Measurements from ENCODE around the gene TGFBR2.

Gene TGFBR2

DNA sequence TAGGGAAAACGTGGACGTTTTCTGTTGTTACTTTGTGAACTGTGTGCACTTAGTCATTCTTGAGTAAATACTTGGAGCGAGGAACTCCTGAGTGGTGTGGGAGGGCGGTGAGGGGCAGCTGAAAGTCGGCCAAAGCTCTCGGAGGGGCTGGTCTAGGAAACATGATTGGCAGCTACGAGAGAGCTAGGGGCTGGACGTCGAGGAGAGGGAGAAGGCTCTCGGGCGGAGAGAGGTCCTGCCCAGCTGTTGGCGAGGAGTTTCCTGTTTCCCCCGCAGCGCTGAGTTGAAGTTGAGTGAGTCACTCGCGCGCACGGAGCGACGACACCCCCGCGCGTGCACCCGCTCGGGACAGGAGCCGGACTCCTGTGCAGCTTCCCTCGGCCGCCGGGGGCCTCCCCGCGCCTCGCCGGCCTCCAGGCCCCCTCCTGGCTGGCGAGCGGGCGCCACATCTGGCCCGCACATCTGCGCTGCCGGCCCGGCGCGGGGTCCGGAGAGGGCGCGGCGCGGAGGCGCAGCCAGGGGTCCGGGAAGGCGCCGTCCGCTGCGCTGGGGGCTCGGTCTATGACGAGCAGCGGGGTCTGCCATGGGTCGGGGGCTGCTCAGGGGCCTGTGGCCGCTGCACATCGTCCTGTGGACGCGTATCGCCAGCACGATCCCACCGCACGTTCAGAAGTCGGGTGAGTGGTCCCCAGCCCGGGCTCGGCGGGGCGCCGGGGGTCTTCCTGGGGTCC is at the start of gene TGFBR2:
TGFBR2 (plus strand) TSS at position 301 of the 731 bp plus-strand sequence; CDS start at position 584, 283 bp downstream.
- DNase-seq (ENCODE audit: insufficient read length, low spot score) (peak; percentile 86), FAIRE-seq (peak; percentile 96)

DNA sequence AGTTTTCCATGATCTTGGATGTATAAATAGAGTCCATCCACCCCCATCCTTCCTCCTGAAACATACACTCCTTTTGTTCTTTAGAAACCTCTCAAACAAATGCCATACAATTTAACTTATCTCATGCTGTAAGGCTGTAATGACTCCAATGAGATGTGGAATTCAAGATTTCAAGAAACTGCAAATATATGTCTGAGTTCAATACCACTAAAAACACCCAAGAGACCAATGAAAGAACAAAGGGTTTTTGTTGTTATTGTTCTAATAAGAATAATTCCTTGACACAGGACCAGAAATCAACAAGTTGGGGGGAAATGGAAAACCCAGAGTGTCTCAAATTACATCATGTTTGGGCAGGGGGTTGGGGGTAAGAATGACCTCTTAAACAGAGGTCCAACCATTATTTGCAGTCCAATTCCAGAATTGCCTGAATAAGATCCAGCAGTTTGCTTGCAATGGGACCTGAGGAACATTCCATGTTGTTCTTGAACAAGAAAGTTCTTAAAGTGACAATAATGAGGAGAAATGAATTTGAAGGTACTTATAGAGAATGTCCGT is 48.6 kb upstream of the TGFBR2 start:
- FAIRE-seq (no peak), DNase-seq (ENCODE audit: insufficient read length, low spot score) (no peak)

DNA sequence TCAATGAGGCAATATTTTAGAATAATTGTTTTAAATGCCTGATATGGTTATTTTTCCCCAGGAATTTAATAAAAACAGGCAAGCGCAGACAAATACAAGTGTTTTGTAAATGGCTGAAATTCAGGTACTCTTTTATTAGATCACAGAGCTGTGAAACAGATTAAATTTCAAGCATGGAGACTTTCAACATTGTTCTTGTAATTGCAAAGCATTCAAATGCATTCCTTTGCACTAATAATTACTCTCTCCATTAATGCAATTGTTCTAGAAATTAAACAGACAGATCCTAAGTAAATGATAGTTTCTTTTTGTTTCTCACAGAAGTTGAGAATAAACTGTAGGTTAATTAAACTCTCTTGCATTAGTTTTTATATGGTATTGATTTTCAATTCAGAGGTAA is 42.4 kb upstream of the TGFBR2 start:
- DNase-seq (ENCODE audit: insufficient read length, low spot score): no peak
- FAIRE-seq: no peak

DNA sequence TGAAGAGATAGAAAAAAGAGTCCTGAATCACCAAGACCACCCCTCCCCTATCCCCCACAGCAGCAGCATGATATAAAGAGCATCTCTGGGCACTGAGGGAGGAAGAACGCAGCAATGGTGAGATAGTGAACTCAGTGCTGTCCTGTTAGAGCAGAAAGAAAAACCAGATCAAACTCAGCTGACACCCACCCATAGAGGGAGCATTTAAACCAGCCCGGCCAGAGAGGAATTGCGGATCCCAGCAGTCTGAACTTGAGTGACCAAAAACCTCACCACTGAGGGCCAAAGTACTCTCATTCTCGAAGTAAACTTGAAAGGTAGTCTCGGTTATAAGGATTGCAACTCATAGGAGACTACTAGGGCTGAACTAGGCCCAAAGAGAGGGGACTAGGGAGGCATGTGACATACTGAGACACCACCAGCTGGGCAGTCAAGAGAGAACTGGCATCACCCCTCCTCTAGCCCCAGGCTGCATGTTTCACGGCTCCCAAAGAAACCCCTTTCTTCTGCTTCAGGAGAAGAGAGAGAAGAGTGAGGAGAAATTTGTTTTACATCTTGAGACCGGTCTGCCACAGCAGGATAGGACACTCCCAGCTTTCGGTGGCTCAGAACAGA is 39.2 kb upstream of the TGFBR2 start:
- DNase-seq (ENCODE audit: insufficient read length, low spot score): no peak
- FAIRE-seq: peak; percentile 48

DNA sequence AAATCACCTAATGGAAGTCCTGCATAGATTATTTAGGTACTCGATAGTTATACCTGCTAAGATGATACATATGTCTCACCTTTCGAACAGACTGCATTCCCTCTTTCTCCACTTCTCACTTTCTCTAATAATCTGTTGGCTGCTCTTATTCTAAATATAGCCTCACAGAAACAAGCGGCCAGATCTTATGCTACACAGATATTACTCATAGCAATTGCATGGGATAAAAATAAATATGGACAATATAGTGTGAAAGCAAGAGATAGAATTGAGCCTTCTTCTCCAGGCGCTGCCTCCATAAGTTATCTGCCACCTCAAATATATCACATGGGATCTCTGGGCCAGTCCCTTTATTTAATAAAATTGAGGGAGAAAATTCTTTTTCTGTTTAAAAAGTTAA is 29.5 kb upstream of the TGFBR2 start:
- DNase-seq (ENCODE audit: insufficient read length, low spot score) (no peak), FAIRE-seq (no peak)

DNA sequence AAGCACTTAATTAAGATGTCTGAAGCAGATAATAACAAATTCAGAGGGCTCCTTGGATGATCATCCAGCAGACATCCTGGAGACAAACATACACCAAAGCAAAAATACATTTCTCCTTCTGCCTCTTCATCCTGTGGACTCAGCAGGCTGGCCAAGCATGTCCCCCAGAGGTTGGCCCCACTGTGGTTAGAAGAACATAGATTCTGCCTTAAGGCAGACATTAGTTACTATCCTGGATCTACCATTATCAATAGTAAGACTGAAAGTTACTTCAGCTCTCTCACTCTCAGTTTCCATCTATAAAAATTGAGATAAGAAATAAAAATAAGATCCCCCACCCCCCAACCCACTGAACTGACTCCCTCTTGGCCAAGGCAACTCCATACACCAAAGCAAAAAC is 28.6 kb upstream of the TGFBR2 start:
- DNase-seq (ENCODE audit: insufficient read length, low spot score): no peak
- no peak for FAIRE-seq

DNA sequence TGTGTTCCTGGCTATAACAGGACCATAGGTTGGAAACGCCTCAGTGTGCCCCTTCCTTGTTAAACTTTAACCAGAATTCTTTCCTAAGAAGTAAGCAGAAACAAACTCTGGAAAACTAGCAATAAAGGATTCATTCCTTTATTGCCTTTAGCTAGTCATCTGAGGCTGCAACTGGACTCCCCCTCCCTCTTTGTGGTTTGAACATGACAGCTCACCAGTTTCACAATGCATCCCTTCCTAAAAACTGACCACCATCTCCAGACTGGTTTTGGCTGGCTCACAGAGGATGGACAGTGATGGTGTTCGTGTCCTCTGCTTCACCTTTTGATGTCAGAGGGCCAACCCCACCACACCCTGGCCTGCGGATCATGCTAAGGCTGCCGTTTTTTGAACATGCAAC is 27.9 kb upstream of the TGFBR2 start:
- DNase-seq (ENCODE audit: insufficient read length, low spot score) (peak; percentile 21), FAIRE-seq (peak; percentile 68)

DNA sequence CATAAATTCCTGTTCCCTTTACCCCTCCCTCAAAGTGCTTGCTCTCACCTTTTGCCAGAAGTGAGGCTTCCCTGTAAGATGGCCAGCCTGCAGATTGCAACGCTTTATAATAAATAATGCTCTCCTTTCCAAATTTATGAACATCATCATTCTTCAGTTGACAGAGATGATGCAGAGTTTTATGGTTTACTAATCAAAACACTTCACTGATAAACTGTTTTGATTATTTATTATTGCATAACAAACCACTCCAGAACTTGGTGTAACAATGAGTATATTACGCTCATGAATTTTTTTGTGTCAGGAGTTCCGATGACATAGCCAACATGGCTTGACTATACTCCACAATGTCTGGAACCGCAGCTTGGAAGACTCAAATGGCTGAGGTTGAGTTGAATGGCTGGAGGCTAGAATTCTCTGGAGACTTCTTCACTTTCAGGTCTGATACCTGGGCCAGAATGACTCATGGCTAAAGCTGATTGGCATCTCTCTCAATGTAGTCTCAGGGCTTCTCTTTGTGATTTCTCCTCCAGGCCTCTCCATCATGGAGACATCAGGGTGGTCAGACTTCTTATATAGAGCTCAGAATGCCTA is 27.3 kb upstream of the TGFBR2 start:
- DNase-seq (ENCODE audit: insufficient read length, low spot score) (no peak), FAIRE-seq (no peak)

DNA sequence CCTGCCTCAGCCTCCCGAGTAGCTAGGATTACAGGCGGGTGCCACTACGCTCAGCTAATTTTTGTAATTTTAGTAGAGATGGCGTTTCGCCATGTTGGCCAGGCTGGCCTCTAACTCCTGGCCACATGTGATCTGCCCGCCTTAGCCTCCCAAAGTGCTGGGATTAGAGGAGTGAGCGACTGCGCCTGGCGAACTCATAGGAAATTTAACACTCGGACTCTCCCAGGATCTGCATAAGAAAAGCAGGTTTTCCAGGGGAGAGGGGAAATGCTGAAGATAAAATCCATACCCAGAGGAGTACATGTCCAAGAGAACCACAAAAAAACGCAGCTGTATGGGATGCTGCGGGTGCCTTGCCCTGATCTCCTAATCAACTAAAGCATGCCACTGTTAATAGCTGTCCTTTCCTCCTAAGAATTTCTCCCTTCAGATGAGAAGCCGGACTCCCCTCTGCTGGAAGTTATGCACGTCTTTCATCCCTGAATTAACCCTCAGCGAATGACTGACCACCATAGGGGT is 25.3 kb upstream of the TGFBR2 start:
- FAIRE-seq (no peak), DNase-seq (ENCODE audit: insufficient read length, low spot score) (no peak)

DNA sequence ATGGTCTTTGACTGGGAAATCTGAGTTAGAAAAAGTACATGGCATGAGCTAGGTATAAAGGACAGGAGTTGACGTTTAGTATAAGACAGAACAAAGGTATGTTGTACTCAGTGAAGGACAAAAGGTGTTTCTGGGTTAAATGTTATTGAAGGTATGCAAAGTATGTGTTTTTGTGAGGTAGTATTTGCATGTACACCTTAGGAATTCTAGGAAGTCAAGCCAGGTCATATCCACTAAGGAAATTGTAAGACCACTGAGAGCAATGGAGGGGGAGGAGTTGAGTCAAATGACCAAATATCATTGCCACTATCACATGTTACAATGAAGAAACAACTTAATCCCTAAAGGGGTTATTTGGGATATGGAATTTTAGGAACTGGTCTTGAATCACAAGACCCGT is 24.4 kb upstream of the TGFBR2 start:
- no peak for DNase-seq (ENCODE audit: insufficient read length, low spot score)
- FAIRE-seq: no peak

DNA sequence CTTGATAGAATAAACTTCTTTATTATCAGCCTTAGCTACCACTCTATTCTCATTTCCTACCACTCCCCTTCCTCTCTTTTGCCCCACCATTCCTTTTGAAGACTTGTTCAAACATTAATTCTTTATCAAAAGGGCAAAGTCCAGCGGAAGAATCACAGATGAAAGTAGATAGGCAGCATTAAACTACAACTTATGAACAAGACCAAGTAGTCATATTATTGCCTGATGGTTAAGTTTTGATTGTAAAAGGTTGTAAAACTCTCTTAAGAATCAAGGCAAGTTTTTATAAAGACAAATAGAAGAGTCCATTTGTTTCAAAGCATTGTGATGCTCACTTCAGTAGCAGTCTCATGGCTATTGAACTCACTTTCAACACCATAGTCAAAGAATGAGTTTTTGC is 22.4 kb upstream of the TGFBR2 start:
- no peak for DNase-seq (ENCODE audit: insufficient read length, low spot score)
- FAIRE-seq: no peak

DNA sequence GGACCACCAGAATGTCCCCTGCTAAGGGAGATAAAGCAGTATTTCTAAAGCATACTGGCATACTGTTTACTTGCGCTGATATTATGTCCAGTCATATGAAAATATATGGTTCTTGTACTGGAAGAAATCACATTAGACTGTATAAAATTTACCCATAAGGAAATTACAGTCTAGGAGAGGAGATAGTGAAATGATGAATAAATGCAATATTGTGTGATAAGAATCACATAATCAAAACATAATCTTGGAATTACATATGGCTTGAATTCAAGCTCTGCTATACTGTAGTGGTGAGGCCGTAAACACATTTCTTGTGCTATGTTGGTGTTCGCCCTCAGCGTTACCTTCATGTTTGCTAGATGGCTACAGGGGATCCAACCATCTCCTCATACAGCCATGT is 20.7 kb upstream of the TGFBR2 start:
- no peak for FAIRE-seq
- DNase-seq (ENCODE audit: insufficient read length, low spot score): no peak

DNA sequence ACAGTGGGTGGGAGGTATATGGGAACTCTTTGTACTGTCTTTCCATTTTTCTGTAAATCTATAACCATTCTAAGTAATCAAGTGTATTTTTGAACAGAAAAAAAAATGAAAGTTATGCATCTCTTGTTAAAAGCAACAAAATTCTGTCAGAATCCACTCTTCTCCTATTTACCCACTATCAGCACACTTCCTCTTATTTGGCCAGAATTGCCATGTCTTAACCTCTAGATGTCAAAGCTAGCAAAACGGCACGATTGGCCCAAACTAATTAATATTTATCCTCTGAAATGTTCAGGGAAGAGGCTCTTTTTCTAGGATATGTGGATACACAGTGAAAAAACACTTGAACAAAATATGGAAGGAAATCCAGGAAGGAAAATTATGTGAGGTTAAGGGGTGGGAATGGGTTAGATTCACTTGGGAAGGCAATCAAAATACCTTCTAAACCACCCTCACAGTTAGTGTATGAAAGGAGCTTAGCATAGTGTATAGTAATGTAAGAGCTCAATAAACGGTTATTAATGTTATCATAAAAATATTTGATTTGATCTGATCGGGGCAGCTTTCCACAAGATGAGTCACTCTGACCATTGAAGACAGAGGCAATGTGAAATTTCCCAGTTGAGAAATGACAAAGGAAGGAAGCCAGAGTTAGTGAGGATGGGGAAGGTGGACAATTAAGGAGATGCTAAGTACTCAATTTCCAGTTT is 20.1 kb upstream of the TGFBR2 start:
- no peak for DNase-seq (ENCODE audit: insufficient read length, low spot score)
- FAIRE-seq: no peak

DNA sequence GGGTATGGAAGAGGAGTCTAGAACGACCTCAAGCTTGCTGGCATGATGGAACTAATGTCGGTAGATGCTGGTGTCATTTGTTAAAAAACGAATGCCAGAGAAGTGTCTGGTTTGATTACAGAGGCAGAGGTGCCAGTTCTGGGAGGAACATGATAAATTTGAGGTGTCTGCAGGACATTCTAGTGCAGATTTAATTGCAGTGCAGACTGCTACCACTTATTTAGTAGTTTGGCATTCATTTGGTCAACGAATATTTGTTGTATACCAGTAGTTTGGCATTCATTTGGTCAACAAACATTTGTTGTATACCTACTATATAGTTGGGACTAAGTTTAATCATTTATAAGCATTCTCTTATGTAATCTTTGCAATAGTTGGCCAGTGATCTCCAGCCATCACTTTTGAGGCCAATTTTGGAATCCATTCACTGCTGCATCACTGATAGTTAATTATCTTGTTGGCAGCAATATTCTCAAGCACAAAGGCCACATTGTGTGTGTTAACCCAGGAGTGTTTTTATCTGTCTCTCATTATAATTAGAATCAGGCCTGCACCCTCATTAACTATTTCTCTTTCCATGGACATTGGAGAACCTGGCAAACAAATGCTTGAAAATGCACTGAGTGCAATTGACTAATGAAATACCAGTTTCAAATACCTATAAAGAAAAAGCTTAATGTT is 19.5 kb upstream of the TGFBR2 start:
- FAIRE-seq (no peak), DNase-seq (ENCODE audit: insufficient read length, low spot score) (no peak)

DNA sequence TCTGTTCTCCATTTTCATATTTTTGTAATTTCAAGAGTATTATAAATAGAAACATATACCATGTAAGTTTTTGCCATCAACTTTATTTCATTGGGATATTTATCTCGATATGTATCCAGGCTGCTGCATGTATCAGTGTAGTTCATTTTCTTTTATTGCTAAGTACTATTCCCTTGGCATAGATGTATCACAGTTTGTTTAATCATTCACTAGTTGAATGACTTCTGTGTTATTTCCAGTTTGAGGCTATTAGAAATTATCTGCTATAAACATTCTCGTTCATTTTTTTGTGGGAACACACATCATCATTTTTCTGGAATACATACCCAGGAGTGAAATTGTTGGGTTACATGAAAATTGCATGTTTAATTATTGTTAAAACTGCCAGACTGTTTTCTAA is 18.5 kb upstream of the TGFBR2 start:
- FAIRE-seq (no peak), DNase-seq (ENCODE audit: insufficient read length, low spot score) (no peak)

DNA sequence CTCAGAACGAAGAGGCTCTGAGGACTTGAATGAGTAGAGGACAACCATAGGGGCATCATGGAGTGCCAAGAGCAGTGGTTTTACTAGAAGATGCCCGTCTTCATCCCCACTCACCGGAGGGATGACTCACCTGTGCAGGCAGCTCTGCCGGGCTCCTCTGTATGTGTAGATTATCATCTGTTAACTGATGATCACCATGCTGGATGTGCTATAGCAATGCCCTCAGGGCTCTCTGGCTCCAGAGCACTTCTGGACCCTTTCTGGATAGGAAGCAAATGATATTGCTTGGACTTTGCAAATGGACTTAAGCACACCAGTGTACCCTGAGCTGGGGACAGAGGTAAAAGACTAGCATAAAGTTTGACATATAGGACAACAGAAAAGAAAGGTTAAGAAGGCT is 10.2 kb upstream of the TGFBR2 start:
- no peak for DNase-seq (ENCODE audit: insufficient read length, low spot score)
- no peak for FAIRE-seq

DNA sequence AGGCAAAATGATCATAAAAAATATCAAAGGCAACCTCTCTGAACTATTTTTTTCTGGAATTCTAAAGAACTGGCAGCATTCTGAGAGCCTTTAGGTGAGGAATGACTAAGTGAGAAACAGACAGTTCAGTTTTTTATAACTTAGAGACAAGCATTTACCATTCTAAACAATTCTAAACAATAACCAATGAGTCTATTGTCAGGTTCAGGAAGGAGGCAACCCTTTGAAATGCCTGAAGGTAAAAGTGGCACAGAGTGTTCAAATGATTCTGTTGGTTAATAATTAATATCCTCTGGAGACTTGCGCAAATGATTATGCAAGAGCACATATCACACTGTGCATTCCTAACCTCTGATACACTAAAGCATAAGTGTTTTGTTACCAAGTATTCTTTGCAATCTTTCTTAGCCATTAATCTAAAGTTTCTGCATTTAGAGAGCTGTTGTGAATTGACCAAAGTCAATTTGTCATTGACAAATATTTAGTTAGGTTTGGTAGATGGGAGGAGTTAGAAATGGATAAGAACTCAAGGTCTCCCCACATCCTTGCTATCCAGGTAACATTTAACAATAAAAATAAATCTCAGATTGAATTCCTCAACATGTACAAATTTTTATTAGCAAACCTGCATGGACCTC is 9.2 kb upstream of the TGFBR2 start:
- peak; percentile 66 for FAIRE-seq

DNA sequence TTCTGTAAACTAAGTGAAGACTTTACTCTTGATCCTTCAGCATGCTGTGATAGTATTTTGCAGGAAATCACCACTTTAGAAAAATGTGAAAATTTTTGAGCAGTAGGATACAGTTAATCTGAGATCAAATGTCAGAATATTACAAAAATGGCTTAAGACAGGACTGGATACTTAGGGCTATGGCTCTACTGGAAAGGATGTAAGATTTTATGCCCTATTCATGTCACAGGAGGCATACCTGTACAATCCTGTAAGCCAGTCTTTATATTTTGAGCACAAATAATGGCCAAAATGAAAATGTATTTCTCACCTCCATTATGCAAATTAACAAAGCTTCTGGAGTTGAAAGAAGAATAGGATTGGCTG is 8.6 kb upstream of the TGFBR2 start:
- no peak for DNase-seq (ENCODE audit: insufficient read length, low spot score)

More for the DNA sequence above, 9.2 kb upstream of the TGFBR2 start:
- peak; percentile 50 for DNase-seq (ENCODE audit: insufficient read length, low spot score)

DNA sequence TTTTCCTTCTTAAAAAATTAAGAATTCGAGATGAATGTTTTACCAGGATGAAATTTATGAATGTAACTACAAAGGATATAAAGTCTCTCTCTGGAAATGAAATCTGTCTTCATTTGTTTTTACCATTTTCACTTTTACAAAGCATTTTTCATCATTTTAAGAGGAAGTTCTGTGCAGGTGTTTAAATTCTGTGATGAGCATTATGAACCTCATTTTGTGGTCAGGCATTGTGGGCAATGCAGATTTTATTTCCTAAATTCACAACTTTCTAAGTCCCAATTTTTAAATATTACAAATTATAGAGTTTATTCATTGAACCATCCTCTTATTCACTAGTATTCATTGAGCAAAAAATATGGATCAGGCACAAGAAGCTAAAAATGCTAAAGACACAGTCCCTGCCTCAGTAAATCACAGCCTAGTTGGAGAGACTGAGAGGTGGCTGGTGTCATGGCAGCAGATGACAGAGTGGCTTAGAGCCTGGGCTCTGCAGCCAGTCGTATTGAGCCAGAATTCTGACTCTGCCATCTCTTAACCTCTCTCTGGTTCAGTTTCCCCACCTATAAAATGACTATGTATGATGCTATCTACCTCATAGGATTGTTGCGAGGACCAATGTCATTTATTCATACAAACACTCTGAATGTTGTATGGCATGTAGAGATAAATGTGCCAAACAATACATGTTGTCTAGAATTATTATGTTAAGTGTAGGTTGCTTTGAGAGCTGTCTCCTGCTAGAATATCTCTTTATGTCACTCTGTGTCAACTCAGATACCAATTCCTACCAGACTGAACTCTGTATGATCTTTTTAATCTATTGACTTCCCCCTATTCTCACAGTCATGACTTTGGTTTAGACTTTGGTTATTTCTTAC is 7.5 kb upstream of the TGFBR2 start:
- no peak for FAIRE-seq
- no peak for DNase-seq (ENCODE audit: insufficient read length, low spot score)

More for the DNA sequence above, 8.6 kb upstream of the TGFBR2 start:
- FAIRE-seq: no peak

All from HTR-8/SVneo (cell line).